CD14-positive monocyte (primary cell): Measurements from ENCODE around the gene GBA3. TPM values are rescaled to one million over a fixed set of nuclear protein-coding genes. Genes with fewer than 3 reads are reported as not detected.

ENCODE experiments used
- DNase-seq, 3 donors: peaks; one replicate each; pipeline ENCODE4 v3.0.0-alpha.2; 2011 to 2022
- H2AFZ ChIP-seq: 2 replicates; pipeline ENCODE4 v1.6.0; 2012; ENCODE audit warnings: mild to moderate bottlenecking, low read depth, low read length, inconsistent platforms; ENCODE audit not compliant: insufficient read depth, poor library complexity, severe bottlenecking
- H3K27ac ChIP-seq, 2 donors: 1 replicate in 1 of 2; 2 replicates in 1 of 2; pipeline ENCODE4 v1.5.1; 2012 to 2013; ENCODE audit warnings: low read length in 2 of 2, control low read depth in 1 of 2, inconsistent platforms in 1 of 2, low read depth in 1 of 2, mild to moderate bottlenecking in 1 of 2
- H3K27me3 ChIP-seq, 2 donors: one replicate each; pipeline versions ENCODE4 v1.6.0 to v1.6.1; 2011 to 2013; ENCODE audit warnings: low read length in 2 of 2; ENCODE audit not compliant: control insufficient read depth in 2 of 2, insufficient read depth in 2 of 2
- H3K36me3 ChIP-seq, 2 donors: replicated peaks in 1 of 2; 1 replicate in 1 of 2; 2 replicates in 1 of 2; pipeline versions ENCODE4 v1.5.1 to v1.6.1; 2012 to 2013; ENCODE audit warnings: low read length in 2 of 2, control low read depth in 1 of 2, inconsistent platforms in 1 of 2, mild to moderate bottlenecking in 1 of 2; ENCODE audit not compliant: insufficient read depth in 2 of 2, control insufficient read depth in 1 of 2
- H3K4me1 ChIP-seq, 2 donors: 1 replicate in 1 of 2; 2 replicates in 1 of 2; pipeline versions ENCODE4 v1.5.1 to v1.6.1; 2012 to 2013; ENCODE audit warnings: low read length in 2 of 2, control low read depth in 1 of 2, inconsistent platforms in 1 of 2, mild to moderate bottlenecking in 1 of 2, moderate library complexity in 1 of 2; ENCODE audit not compliant: insufficient read depth in 2 of 2, control insufficient read depth in 1 of 2
- H3K4me2 ChIP-seq: replicated peaks from 2 replicates; pipeline ENCODE3; 2012; ENCODE audit warnings: low read length, moderate library complexity, mild to moderate bottlenecking; ENCODE audit not compliant: poor library complexity, severe bottlenecking; ENCODE audit errors: extremely low read depth
- H3K4me3 ChIP-seq, 3 experiments: fragments of 200-600 bp in 1 of 3; sonication (generic) in 1 of 3; replicated peaks in 1 of 3; 1 replicate in 2 of 3; 2 replicates in 1 of 3; pipeline ENCODE4 v1.5.1; 2011 to 2013; ENCODE audit warnings: low read length in 3 of 3, mild to moderate bottlenecking in 3 of 3, control low read depth in 2 of 3, low read depth in 2 of 3, inconsistent platforms in 1 of 3, moderate library complexity in 1 of 3
- H3K79me2 ChIP-seq: 2 replicates; pipeline ENCODE4 v1.6.0; 2012; ENCODE audit warnings: mild to moderate bottlenecking, control low read depth, inconsistent platforms, low read length, moderate library complexity; ENCODE audit not compliant: insufficient read depth
- H3K9ac ChIP-seq: 2 replicates; pipeline ENCODE4 v1.6.0; 2017; ENCODE audit warnings: low read length, mild to moderate bottlenecking; ENCODE audit not compliant: insufficient read depth, poor library complexity, severe bottlenecking
- H3K9me3 ChIP-seq, 2 donors: replicated peaks in 1 of 2; 1 replicate in 1 of 2; 2 replicates in 1 of 2; pipeline versions ENCODE4 v1.5.1 to v1.6.1; 2012 to 2013; ENCODE audit warnings: low read length in 2 of 2, control low read depth in 1 of 2; ENCODE audit not compliant: control insufficient read depth in 1 of 2, insufficient read depth in 1 of 2
- H4K20me1 ChIP-seq: 2 replicates; pipeline ENCODE4 v1.6.0; 2012; ENCODE audit warnings: mild to moderate bottlenecking, low read length, control low read depth, moderate library complexity; ENCODE audit not compliant: insufficient read depth
- H3K27ac Mint-ChIP-seq, 7 donors: one replicate each; pipeline ENCODE4 v1.8.0; 2020; ENCODE audit warnings: mild to moderate bottlenecking in 7 of 7, mixed read lengths in 7 of 7, moderate library complexity in 6 of 7, inconsistent platforms in 2 of 7
- H3K27me3 Mint-ChIP-seq, 3 donors: one replicate each; pipeline ENCODE4 v1.8.0; 2021 to 2022; ENCODE audit warnings: low read depth in 3 of 3, mild to moderate bottlenecking in 3 of 3, mixed read lengths in 3 of 3, moderate library complexity in 3 of 3, inconsistent platforms in 1 of 3
- H3K36me3 Mint-ChIP-seq, 2 donors: one replicate each; pipeline ENCODE4 v1.8.0; 2020; ENCODE audit warnings: mixed read lengths in 2 of 2, inconsistent platforms in 1 of 2, mild to moderate bottlenecking in 1 of 2
- H3K4me1 Mint-ChIP-seq: one replicate; pipeline ENCODE4 v1.8.0; 2020; ENCODE audit warnings: mild to moderate bottlenecking, mixed read lengths
- H3K4me3 Mint-ChIP-seq, 2 donors: one replicate each; pipeline ENCODE4 v1.8.0; 2020; ENCODE audit warnings: mild to moderate bottlenecking in 2 of 2, mixed read lengths in 2 of 2, moderate library complexity in 1 of 2
- H3K9me3 Mint-ChIP-seq, 7 donors: one replicate each; pipeline ENCODE4 v1.8.0; 2020 to 2022; ENCODE audit warnings: mixed read lengths in 7 of 7, mild to moderate bottlenecking in 6 of 7, moderate library complexity in 6 of 7, inconsistent platforms in 2 of 7
- CTCF ChIP-seq: fragments of 200-600 bp; IDR thresholded peaks from one replicate; pipeline ENCODE4 v1.8.0; 2022; ENCODE audit warnings: antibody characterized with exemption, mild to moderate bottlenecking
- WGBS: methylation state at CpG from one replicate; pipeline ENCODE4 v1.1.5; 2013; ENCODE audit warnings: missing lambda C conversion rate; ENCODE audit not compliant: insufficient coverage; 5-methylcytosine and 5-hydroxymethylcytosine counted together
- intact Hi-C, 2 donors: fragments of 100-400 bp; cut with micrococcal nuclease; formaldehyde crosslinking; loops; one replicate each; pipeline versions ENCODE4 v1.15.0 to v1.15.1; 2023
- polyA plus RNA-seq, 3 donors: library from polyadenylated mRNA; depleted of rRNA in 1 of 3; unstranded in 2 of 3; stranded (reverse) in 1 of 3; fragments of 300-500 nt in 2 of 3; fragments of >200 nt in 1 of 3; fragmentation: Illumina TruSeq in 2 of 3; gene quantifications; 1 replicate in 2 of 3; 2 replicates in 1 of 3; pipeline ENCODE4 v1.2.3, GENCODE V29; 2012 to 2021

GBA3 gene
- polyA plus RNA-seq, 3 donors: not detected

- Histone ChIP-seq H3K27me3 (no peaks in the 10 kb centered on the region), H3K4me3 (no peak overlapping the region), H3K4me1 (no peaks in the 10 kb centered on the region), H4K20me1 (no peaks in the 10 kb centered on the region), H3K4me2 (no peak overlapping the region), H2AFZ (no peak overlapping the region), H3K9ac (no peak overlapping the region), H3K27ac (no peak overlapping the region), H3K9me3 (no peaks in the 10 kb centered on the region), H3K79me2 (no peaks in the 10 kb centered on the region), H3K36me3 (no peaks in the 10 kb centered on the region)
- H3K4me3 Mint-ChIP-seq: no peak overlapping the region
- no peaks in the 10 kb centered on the region for H3K27me3 Mint-ChIP-seq
- no peak overlapping the region for H3K27ac Mint-ChIP-seq
- no peaks in the 10 kb centered on the region for H3K36me3 Mint-ChIP-seq
- intact Hi-C loops: no loop called here
- no peaks in the 10 kb centered on the region for H3K4me1 Mint-ChIP-seq
- no peak for TF ChIP-seq CTCF
- H3K9me3 Mint-ChIP-seq: no peaks in the 10 kb centered on the region
- no peak for DNase-seq
Measured at GRCh38 chr4:22650771-22651170, 42.0 kb upstream of the GBA3 start.

GRCh38 chr4:22653752-22654151, 39.0 kb upstream of the GBA3 start:
- Histone ChIP-seq H3K9me3 (no peaks in the 10 kb centered on the region), H2AFZ (no peak overlapping the region), H3K9ac (no peak overlapping the region), H3K4me2 (no peak overlapping the region), H4K20me1 (no peaks in the 10 kb centered on the region), H3K4me1 (no peaks in the 10 kb centered on the region), H3K27ac (no peak overlapping the region), H3K27me3 (no peaks in the 10 kb centered on the region), H3K4me3 (no peak overlapping the region), H3K79me2 (no peaks in the 10 kb centered on the region), H3K36me3 (no peaks in the 10 kb centered on the region)
- DNase-seq: no peak
- no CpG with 5 or more reads among the region's 3 CpGs for WGBS
- Mint-ChIP-seq H3K27me3 (peaks cover 0 to 2% (median 0%) of the 10 kb centered on the region in 3 donors), H3K27ac (no peak overlapping the region), H3K36me3 (no peaks in the 10 kb centered on the region), H3K4me3 (no peak overlapping the region), H3K4me1 (no peaks in the 10 kb centered on the region), H3K9me3 (peaks cover 0 to 3% (median 0%) of the 10 kb centered on the region in 7 donors)
- intact Hi-C loops: no loop called here
- TF ChIP-seq CTCF: no peak
